HG03457 (cell line): ENCODE results near the gene FSTL3.
"Not testable (repeated sequence)": the region's sequence is repeated elsewhere in the genome, so short reads cannot be mapped to it uniquely, and the experiment has no call there.

Experiments used
- ATAC-seq: cut with Tn5 transposase; IDR thresholded peaks from one replicate; pipeline ENCODE4 v1.9.1; 2021; ENCODE audit warnings: moderate number of reproducible peaks; ENCODE audit not compliant: unreplicated experiment

The FSTL3 gene

DNA sequence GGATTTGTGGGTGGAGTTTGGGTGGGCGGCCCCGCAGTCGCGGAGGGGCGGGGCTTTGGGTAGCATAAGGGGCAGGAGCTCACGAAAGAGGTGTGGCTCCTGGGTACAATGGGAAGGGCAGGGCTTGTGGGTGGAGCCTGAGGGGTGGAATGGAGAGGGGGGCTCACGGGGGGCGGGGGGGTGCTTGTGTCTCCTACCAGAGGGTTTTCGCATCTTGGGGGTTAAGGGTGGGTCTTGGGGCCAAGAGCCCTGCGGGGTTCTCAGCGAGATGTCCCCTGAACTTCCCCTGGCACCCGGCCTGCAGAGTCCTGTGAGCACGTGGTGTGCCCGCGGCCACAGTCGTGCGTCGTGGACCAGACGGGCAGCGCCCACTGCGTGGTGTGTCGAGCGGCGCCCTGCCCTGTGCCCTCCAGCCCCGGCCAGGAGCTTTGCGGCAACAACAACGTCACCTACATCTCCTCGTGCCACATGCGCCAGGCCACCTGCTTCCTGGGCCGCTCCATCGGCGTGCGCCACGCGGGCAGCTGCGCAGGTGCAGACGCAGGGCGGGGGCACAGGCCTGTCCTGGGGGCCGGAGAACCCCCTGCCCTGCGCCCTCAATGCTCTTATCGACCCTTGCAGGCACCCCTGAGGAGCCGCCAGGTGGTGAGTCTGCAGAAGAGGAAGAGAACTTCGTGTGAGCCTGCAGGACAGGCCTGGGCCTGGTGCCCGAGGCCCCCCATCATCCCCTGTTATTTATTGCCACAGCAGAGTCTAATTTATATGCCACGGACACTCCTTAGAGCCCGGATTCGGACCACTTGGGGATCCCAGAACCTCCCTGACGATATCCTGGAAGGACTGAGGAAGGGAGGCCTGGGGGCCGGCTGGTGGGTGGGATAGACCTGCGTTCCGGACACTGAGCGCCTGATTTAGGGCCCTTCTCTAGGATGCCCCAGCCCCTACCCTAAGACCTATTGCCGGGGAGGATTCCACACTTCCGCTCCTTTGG, 5.1 kb downstream of the FSTL3 start:
- ATAC-seq = no peak

DNA sequence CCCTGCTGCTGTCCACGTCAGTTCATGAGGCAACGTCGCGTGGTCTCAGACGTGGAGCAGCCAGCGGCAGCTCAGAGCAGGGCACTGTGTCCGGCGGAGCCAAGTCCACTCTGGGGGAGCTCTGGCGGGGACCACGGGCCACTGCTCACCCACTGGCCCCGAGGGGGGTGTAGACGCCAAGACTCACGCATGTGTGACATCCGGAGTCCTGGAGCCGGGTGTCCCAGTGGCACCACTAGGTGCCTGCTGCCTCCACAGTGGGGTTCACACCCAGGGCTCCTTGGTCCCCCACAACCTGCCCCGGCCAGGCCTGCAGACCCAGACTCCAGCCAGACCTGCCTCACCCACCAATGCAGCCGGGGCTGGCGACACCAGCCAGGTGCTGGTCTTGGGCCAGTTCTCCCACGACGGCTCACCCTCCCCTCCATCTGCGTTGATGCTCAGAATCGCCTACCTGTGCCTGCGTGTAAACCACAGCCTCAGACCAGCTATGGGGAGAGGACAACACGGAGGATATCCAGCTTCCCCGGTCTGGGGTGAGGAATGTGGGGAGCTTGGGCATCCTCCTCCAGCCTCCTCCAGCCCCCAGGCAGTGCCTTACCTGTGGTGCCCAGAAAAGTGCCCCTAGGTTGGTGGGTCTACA, 6.6 kb downstream of the FSTL3 start:
- no peak for ATAC-seq

DNA sequence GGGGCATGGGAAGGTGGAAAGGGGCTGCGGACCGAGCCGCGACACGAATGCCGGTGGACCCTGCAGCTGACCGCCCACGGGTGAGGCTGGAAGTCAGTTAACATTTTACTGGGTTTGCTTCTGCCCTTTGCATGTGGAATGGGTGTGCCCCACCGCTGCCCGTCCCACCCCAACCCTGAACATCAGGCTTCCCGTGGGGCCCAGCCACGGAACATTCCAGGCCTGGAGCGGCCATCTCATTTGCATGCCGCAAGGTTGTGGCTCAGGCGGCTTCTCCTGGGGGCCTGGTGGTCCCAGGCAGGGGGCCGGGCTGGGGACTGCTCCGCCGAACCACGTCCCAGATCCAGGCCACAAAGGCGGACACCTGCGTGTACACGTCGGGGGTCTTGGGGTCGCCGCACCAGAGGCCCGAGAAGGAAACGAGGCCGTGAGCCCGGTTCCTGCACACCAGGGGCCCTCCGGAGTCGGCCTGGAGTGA, 9.3 kb downstream of the FSTL3 start:
- no peak for ATAC-seq

DNA sequence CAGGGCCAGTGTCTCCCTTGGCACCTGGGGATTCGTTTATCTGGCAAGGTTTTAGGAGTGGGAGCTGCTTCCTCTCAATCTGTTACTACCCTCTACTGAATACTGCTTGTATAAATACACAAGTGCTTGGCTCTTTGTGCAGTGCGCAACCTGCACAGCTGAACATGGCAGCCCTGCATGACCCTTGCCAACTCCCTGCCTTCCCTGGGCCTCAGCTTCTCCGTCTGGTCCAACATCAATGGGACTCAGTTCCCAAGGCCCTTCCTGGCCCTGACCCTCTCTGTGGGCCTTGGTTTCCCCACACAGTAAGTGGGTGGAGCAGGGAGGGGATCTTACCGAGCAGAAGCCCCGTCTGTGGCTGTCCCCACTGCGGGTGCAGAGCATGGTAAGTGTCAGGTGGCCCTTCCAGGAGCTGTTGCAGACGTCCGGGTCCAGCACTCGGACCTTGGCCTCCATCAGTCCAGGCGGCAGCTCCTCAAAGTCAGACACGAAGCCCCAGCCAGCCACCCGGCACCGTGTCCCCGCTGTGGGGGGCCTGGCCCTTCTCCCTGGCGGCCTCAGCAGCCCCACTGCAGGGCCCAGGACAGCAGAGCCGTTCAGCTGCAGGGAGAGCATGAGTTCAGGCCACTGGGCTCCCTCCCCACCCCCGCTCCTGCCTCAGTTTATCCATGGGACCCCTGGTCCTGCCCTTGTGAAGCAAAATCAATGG, 10.6 kb downstream of the FSTL3 start:
- ATAC-seq = no peak

- no peak for ATAC-seq
Observed at GRCh38 chr19:687569-688166, 11.5 kb downstream of the FSTL3 start.

DNA sequence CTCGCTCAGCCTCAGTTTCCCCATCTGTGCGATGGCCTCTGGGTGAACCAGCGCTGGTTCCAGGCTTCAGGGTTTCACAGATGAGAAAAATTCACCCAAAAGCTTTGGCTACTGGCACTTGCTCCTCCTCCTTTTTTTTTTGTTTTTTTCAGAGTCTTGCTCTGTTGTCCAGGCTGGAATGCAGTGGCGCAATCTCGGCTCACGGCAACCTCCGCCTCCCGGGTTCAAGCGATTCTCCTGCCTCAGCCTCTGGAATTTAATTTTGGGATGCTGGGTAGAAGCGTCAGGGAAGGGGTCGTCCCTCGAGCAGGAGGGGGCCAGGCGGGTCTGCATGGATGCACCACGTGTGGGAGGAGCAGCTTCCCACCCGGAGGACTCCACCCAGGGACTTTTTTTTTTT, 12.0 kb downstream of the FSTL3 start:
- no peak for ATAC-seq

DNA sequence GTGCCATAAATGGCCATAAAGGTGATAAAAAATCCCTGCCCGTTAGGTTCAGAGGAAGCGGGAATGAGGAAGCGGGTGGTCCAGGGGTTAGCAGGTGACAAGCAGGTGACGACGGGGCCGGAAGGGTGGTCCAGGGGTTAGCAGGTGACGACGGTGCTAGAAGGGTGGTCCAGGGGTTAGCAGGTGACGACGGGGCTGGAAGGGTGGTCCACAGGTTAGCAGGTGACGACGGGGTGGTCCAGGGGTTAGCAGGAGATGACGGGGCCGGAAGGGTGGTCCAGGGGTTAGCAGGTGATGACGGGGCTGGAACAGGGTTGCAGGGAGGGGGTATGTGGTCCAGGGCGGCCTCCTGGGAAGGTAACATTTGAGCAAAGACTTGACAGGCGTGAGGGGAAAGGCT, 12.8 kb downstream of the FSTL3 start:
- no peak for ATAC-seq

GRCh38 chr19:690203-690602, 14.0 kb downstream of the FSTL3 start:
- no peak for ATAC-seq

- ATAC-seq = no peak
Observed at GRCh38 chr19:694481-695351, 18.5 kb downstream of the FSTL3 start.

DNA sequence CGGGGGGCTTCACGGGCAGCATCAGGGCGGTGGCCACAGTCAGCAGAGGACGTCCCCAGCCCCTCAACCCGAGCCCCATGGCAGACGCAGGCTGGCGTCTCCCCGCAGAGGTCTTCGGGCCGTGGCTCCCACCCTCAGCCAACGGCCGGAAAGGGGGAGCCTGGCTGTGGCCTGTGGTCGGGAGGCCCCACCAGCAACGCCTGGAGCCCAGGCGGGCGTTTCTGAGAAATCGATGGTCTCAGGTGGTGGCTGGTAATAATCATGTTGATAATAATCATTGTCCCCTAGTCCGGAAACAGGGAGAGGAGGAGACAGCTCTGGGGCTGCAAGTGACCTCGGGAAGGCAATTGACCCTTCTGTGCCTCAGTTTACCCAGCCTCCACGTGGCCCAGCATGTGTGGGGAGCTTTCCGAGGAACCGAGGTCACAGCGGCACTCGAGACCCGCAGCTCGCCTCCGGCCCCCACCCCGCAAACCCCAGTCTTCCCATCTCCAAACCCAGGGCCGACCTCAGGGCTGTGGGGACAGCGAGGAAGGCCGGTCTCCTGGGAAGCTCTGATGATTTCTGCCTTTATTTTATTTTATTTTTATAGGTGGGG, 19.3 kb downstream of the FSTL3 start, which contains the start of gene PRSS57:
Gene PRSS57, minus strand, starts transcription at position 101 of the 598 bp plus-strand sequence. Its CDS starts 22 bp downstream, at position 79.
- ATAC-seq = no peak

DNA sequence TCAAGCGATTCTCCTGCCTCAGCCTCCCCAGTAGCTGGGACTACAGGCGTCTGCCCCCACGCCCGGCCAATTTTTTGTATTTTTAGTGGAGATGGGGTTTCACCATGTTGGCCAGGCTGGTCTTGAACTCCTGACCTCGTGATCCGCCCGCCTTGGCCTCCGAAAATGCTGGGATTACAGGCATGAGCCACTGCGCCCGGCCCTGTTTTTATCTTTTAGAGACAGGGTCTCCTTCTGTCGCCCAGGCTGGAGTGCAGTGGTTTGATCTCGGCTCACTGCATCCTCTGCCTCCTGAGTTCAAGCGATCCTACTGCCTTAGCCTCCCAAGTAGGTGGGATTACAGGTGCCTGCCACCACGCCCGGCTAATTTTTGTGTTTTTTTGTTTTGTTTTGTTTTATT, 22.3 kb downstream of the FSTL3 start:
- ATAC-seq = not testable (repeated sequence)

DNA sequence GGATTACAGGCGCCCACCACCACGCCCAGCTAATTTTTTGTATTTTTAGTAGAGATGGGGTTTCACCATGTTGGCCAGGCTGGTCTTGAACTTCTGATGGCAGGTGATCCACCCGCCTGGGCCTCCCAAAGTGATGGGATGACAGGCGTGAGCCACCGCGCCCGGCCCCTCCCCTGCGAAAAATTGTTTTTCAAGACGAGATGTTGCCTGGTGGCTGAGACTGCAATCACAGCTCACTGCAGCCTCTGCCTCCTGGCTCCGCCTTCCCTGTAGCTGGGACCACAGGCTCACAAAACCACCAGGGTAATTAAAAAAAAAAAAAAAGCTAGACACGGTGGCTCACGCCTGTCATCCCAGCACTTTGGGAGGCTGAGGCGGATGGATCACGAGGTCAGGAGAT, 23.7 kb downstream of the FSTL3 start:
- not testable (repeated sequence) for ATAC-seq

DNA sequence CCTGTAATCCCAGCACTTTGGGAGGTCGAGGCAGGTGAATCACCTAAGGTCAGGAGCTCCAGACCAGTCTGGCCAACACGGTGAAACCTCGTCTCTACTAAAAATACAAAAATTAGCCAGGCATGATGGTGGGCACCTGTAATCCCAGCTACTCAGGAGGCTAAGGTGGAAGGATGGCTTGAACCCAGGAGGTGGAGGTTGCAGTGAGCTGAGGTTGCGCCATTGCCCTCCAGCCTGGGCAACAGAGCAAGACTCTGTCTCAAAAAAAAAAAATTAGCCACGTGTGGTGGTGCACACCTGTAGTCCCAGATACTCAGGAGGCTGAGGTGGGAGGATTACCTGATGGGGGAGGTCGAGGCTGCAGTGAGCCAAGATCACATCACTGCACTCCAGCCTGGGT, 26.7 kb downstream of the FSTL3 start:
- not testable (repeated sequence) for ATAC-seq

GRCh38 chr19:703329-703650, 27.1 kb downstream of the FSTL3 start:
- ATAC-seq = no peak

DNA sequence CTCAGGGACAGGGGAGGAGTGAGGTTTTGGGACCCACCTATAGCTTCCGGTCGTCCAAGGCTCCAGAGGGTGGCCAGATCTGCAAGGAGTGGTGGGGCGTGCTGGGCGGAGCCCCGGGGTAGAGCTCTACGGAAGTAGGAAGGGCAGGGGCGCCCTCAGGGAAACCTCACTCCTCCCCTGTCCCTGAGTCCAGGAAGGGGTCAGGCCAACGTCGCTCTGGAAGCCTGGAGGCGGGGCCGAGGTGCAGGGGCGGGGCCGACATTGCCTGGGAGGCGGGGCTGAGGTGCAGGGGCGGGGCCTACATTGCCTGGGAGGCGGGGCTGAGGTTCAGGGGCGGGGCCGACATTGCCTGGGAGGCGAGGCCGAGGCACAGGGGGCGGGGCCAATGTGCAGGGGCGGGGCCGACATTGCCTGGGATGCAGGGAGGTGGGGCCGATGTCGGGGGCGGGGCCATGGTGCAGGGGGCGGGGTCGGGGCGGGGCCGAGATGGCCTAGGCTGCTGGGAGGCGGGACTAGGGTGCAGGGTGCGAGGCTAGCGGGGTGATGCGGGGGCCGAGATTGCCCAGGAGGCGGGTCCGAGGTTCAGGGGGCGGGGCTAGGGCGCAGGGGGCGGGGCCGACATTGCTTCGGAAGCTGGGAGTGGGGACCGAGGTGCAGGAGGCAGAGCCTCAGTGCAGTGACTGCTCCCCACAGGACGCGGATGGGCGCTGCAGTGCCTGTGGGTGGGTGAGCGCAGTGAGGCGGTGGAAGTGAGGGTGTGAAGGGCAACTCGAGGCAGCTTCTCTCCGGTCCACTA, 27.7 kb downstream of the FSTL3 start:
- ATAC-seq = no peak

- ATAC-seq = no peak
Observed at GRCh38 chr19:704447-704741, 28.2 kb downstream of the FSTL3 start.

DNA sequence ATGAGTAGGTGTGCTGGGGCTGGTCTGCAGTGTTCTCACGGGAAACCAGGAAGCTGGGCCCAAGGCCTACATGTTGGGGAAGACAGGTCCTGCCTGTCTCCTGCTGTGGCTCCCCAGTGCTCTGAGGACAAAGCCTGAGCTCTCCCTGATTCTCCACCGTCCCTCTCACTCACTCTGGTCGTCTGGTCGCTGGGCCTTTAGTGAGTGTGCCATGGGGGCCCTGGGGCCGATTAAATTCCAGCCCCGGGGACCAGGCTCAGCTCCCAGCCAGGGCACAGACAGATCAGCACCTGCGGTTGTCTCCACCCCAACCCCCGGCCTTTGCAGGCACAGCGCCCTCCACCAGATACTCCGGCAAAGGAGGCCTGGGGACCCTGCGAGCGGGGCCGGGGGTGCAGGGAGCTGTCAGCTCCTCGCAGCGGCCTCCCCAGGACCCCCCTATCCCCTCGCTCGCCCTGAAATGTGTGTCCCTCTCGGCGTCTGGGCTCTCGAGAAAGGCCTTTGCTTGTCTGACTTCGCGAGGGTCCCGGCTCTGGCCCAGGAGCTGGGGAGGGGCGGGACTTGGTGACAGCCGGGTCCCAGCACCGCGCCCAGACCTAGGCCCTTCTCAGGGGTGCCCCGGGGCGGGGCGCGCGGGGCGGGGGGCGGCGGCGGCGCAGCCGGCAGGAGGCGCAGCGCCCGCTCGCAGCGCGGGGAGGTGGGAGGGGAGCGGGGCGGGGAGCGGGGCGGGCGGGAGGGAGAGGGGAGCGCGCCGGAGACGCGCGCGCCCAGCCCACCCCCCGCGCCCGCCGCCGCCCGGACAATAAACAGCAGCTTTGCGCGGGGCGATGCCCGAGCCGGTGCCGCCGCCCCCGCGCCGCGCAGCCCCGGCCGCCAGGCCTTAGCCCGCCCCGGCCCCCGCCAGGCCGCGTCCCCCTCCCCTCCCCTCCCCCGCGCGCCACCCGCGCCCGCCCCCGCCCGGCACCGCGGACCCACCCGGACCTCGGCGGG, 32.3 kb downstream of the FSTL3 start, which contains the start of gene PALM:
Gene PALM, plus strand, starts transcription at position 782 of the 990 bp plus-strand sequence. CDS start 212 bp downstream, outside the sequence.
- no peak for ATAC-seq
